HG03135 (cell line): ENCODE data around the gene BCLAF3.

ENCODE experiments used
- ATAC-seq: cut with Tn5 transposase; IDR thresholded peaks from one replicate; pipeline ENCODE4 v1.9.1; 2021; ENCODE audit warnings: mild to moderate bottlenecking, moderate library complexity; ENCODE audit not compliant: unreplicated experiment

The BCLAF3 gene

DNA sequence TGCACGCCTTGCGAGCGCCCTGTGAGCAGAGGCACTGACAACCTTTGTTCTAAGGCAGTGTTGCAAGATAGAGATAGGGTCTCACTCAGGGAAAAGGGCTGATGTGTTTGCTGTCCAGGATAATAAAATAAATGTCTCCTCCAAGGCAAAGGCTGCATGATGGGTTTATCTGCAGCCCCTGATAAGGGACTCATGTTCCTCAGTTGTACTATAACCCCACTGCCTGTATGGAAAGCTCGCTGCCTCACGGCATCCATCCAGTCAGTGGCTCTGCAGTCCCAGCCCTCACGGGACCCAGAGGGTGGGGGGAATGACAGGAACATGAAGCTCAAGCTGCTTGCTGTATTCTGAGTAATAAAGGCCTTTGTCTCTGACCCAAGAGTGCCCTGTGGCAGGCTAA, 22.6 kb downstream of the BCLAF3 start:
- no peak for ATAC-seq

DNA sequence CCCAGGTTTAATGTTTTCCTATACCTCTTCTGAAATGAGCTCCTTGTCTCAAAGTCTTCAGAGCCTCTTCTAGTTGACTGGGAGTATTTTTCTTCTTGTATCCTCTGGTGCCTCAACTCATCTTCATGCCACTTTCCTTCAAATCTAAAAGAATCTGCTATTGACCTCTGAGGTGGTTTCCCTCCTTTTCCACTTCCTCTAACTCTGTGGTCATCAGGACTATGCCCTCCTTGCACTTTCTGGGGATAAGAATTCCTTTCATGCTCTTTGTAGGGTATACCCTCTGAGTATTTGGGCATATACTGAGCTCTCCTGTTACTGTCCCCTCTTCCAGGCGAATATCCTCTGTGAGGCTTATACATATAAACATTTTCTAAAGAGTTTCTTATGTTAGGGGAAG, 24.8 kb downstream of the BCLAF3 start:
- no peak for ATAC-seq

DNA sequence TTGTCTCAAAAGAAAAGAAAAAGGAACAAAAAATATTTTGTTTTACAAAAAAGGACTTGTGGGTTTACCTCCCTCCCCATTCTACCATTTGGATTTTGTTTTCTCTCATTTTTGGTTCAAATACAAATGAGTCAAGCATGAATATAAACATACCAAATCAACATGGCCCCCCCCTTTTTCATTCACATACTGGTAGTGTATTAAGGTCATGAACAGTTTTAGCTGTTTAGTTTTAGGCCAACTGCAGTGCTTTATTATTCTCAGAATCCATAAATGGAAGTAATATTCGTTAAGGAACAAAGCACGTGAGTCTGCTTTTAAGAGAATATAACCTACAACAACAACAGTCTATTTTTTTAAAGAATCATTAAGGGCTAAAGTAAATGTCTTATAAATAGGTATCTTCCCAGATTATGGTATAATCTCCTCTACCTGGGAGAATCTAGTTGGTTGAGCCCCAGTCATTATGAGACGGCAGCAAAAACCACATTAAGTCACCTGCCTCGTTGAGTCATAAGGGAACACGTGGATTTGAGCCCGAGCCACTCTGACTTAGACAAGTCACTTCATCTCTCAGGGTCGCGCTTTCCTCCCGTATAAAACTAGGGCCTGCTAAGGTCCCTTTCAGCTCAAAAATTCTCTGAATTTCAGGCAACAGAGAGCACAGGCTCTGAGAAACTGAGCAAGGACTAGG, 26.7 kb downstream of the BCLAF3 start:
- ATAC-seq = no peak

DNA sequence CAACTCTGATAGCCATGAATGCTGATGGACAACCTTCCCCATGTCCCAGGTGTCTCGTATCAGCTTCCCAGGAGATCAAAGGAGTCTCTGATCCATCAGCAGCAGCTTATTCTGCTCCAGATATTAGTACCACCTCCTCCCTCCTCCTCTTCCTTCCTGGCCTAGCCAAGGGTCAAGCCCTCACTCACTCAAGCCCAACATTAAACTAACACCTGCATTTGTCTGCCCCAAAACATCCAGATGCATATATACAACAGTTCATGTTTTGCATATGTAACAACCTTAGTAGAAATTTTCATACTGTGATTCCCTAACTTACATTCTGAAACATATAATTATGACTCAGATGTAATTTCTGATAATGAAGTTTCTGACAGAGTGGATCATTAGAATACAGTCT, 29.9 kb downstream of the BCLAF3 start:
- ATAC-seq = no peak

DNA sequence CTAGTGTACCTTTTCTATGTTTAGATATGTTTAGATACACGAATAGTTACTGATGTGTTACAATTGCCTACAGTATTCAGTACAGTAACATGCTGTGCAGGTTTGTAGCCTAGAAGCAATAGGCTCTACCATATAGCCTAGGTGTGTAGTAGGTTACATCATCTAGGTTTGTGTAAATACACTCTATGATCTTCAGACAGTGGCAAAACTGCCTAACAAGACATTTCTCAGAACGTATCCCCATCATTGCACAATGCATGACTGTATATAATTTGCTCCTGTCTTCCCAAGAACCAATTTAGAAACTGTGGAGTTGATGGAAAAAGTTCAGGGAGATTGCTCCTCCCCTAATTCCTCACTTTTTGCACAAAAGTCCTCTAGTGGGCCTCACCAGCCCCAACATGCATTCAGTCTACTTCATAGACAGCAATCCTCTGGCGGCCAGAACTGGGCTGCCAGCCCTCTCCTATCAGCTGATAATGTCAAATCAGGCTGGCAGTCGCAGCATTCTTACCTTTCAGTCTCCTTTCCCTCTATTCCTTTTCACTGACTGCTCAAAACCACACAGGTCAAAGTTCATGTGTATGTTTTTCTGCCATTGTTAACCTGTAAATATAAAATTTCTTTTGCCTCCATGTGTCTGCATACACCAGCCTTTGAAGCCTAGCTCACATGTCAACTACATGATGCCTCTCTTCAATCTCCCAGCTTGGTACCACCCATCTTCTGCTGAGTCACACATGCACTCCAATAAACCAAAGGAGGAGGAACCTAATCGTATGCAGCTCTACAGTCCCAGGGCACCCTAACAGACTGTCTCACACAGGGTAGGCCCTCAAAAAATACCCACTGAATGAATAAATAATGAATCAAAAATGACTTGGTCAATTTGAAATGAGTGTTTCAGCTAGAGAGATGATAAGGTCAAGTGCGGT, 32.0 kb downstream of the BCLAF3 start:
- ATAC-seq = no peak

DNA sequence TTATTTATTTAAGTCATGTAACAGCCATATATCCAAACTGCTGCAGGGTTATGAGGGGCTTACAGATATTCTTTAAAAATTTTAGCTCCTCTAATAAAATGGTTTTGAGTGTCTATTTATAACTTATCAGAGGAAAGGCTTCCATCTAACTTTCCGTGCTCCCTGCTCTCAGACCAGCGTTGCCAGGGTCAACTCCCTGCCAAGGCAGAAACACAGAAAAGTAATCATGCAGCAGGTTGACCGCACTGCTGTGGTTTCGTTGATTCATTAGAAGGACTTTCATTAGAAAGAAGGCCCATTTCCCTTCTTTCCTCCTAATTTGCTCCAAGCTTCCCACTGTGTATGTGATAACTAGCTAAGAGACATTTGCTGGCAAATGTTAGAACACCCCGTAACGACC, 33.9 kb downstream of the BCLAF3 start:
- no peak for ATAC-seq

DNA sequence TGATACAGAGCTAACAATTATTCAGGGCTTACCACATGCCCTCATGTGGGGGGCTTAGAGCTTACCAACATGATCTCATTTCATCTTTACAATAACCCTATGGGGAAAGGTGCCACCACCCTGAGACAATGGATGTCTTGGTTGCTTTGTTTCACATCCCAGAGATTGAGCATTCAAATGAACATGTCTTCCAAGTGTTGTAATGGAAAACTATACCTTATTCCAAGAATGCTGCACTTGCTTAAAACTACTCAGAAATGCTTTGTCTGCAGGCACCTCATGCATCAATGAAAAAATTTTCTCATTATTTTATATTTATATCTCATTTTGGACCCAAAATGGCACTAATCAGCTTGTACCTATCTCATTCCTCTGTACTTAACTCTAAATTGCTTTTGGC, 34.6 kb downstream of the BCLAF3 start:
- no peak for ATAC-seq

DNA sequence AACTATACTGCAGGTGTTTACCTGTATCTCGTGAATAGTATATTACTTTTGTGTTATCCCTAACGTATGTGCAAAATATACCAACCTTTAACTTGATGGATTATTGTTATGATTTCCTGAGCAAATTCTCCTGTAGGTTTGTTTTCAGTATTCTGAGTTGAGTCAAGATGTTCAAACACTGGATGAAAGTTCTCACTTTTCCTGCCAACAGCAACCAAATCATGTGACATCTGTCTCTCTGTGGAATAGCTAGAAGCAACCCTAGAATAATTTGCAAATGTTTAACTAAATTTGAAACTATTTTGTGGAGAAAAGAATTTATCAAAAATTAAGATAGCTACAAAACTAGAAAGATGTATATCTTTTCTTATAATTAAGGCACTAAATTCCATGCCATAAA, 35.6 kb downstream of the BCLAF3 start:
- ATAC-seq = no peak

DNA sequence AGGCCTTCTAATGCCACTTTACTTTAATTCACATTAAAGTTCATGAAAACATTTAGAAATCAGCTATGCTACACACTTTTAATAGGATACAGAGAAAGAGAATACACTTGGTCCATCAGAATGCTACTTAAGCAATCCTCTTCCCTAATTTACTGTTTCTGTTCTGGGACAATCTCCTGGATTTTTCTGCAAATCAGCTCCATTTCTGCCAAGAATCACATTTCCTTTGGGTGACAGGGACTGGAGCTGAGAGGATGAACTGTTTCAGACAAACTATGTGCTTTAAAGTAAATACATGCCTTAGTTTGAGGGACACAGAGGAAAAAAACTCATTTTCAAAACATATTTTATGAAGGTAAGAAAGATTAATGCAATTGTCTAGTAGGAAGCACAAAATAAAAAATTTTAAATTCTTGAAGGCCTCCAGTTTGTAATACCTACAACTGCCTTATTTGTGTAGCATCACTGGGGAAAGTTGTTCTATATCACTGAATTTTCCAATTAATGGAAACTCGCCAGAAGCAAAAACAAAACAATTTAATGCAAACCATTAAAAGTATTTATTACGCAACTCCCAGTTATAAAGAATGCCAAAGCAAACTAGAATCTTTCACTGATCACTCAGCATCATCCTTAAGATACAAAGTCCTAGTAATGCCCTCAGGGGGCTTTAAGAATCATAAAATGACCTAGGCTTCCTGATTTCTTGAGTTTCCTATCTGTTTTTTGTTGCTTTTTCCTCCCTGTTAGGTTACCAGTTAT, 36.3 kb downstream of the BCLAF3 start:
- ATAC-seq = no peak

DNA sequence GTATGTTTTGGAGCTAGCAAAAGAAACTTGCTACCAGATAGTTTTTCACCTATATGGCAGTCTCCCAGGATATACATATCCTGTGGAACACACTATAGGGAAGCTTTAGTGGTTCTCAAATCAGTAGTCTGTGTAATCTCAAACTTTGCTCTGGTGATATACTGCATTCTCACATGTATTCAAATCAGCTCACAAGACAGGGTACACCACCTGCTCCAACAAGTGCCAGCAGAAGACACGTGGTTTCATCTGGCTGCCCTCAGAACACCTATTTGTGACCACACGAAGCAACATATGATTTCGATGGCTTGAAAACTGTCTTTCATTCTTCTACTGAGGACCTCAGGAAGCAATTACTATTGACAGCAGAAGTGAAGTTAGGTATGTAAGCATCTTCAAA, 37.7 kb downstream of the BCLAF3 start:
- no peak for ATAC-seq

DNA sequence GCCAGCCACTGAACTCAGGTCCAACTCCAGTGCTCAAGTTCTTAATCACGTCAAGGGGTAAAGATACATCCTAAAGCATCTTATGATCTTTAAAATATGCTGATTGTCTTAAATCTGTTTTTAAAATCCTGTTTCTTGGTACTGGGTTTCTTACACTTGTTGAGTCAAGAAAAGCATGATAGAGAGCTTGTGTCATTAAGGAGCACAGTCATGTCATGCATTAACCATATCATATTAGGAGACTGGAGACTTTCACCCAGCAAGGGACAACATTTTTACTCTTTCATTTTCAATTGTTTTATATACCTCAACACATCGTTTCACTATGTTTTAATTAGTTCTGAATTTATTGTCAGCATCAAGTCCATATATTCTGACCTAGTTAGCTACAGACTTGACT, 41.5 kb downstream of the BCLAF3 start:
- ATAC-seq = no peak

DNA sequence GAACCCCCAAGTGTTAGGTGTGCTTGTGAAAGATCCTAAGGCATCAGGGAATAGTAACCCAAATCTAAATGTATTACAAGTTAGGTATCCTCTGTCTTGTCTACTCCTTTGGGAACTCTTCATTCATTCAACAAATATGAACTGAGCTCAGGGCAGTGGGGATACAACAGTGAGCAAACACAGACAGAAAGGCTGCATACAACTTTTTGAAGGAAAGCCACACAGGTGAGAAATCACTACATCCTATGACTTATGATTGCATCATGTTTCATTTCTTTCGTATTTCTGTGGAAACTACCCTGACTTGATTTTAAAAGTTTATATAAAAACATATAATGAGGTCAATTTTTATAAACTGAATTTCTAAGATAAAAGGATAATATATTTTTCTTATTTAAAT, 43.2 kb downstream of the BCLAF3 start:
- no peak for ATAC-seq
